ENCODE measurements around the gene CNTFR. TPM values are rescaled to one million over a fixed set of nuclear protein-coding genes. Genes with fewer than 3 reads are reported as not detected.

The CNTFR gene
- total RNA-seq, 4 donors from 2014 or later: 0.47 to 11.6 (median 1.6) TPM

- no peak for TF ChIP-seq POLR2AphosphoS5 (IDR thresholded peaks at IDR 0.05)
- TF ChIP-seq EP300 (IDR thresholded peaks at IDR 0.05): no peak
- no peak for TF ChIP-seq POLR2A (IDR thresholded peaks at IDR 0.05)
- no peak for TF ChIP-seq CTCF (IDR thresholded peaks at IDR 0.05)
- Histone ChIP-seq H3K4me1 (peaks cover 0 to 18% (median 6%) of the 10 kb centered on the region in 3 donors), H3K36me3 (no peaks in the 10 kb centered on the region), H3K4me3 (no peak overlapping the region), H3K9me3 (no peaks in the 10 kb centered on the region), H3K27me3 (no peaks in the 10 kb centered on the region), H3K27ac (no peak overlapping the region)
- WGBS, 2 donors (ENCODE audit: low coverage in 1 of 2): no CpG with 5 or more reads among the region's 11 CpGs
- ATAC-seq: no peak
Measured at GRCh38 chr9:34521406-34522045, 68.0 kb downstream of the CNTFR start.

GRCh38 chr9:34520505-34521385 is 68.8 kb downstream of the CNTFR start:
- 73% methylated on average over 3 of the region's 6 CpGs; no CpG with 5 or more reads in 1 of the 2 donors for WGBS, 2 donors (ENCODE audit: low coverage in 1 of 2)
- Histone ChIP-seq H3K36me3 (no peaks in the 10 kb centered on the region), H3K4me1 (peaks cover 0 to 18% (median 6%) of the 10 kb centered on the region in 3 donors), H3K9me3 (no peaks in the 10 kb centered on the region), H3K27me3 (no peaks in the 10 kb centered on the region), H3K27ac (no peak overlapping the region), H3K4me3 (no peak overlapping the region)
- no peak for ATAC-seq
- TF ChIP-seq POLR2A (IDR thresholded peaks at IDR 0.05) (no peak), POLR2AphosphoS5 (IDR thresholded peaks at IDR 0.05) (no peak), EP300 (IDR thresholded peaks at IDR 0.05) (no peak), CTCF (IDR thresholded peaks at IDR 0.05) (no peak)

GRCh38 chr9:34520096-34520495 is 69.4 kb downstream of the CNTFR start:
- H3K4me3 ChIP-seq: no peak overlapping the region
- H3K27me3 ChIP-seq: no peaks in the 10 kb centered on the region
- no peaks in the 10 kb centered on the region for H3K9me3 ChIP-seq
- H3K36me3 ChIP-seq: no peaks in the 10 kb centered on the region
- TF ChIP-seq POLR2A (IDR thresholded peaks at IDR 0.05): no peak
- peaks cover 0 to 18% (median 6%) of the 10 kb centered on the region in 3 donors for H3K4me1 ChIP-seq
- no peak for ATAC-seq
- WGBS, 2 donors (ENCODE audit: low coverage in 1 of 2): no CpG with 5 or more reads among the region's 6 CpGs
- no peak overlapping the region for H3K27ac ChIP-seq

- Histone ChIP-seq H3K36me3 (no peaks in the 10 kb centered on the region), H3K27ac (no peak overlapping the region), H3K4me3 (no peak overlapping the region), H3K27me3 (no peaks in the 10 kb centered on the region), H3K9me3 (no peaks in the 10 kb centered on the region), H3K4me1 (peaks cover 0 to 18% (median 6%) of the 10 kb centered on the region in 3 donors)
- TF ChIP-seq POLR2A (IDR thresholded peaks at IDR 0.05): no peak
- TF ChIP-seq EP300 (IDR thresholded peaks at IDR 0.05): no peak
- TF ChIP-seq POLR2AphosphoS5 (IDR thresholded peaks at IDR 0.05): no peak
- no peak for TF ChIP-seq CTCF (IDR thresholded peaks at IDR 0.05)
- ATAC-seq: no peak
- WGBS, 2 donors (ENCODE audit: low coverage in 1 of 2): 92 to 100% methylated on average over 1 to 2 of the region's 2 CpGs
Measured at GRCh38 chr9:34519321-34520020, 70.1 kb downstream of the CNTFR start.

GRCh38 chr9:34518896-34519295 is 70.6 kb downstream of the CNTFR start:
- WGBS, 2 donors (ENCODE audit: low coverage in 1 of 2): 95% methylated on average over 2 of the region's 2 CpGs; no CpG with 5 or more reads in 1 of the 2 donors
- Histone ChIP-seq H3K4me3 (no peak overlapping the region), H3K27ac (no peak overlapping the region), H3K9me3 (no peaks in the 10 kb centered on the region), H3K27me3 (no peaks in the 10 kb centered on the region), H3K36me3 (no peaks in the 10 kb centered on the region), H3K4me1 (peaks cover 0 to 18% (median 6%) of the 10 kb centered on the region in 3 donors)
- ATAC-seq: no peak
- TF ChIP-seq EP300 (IDR thresholded peaks at IDR 0.05) (no peak), POLR2AphosphoS5 (IDR thresholded peaks at IDR 0.05) (no peak), CTCF (IDR thresholded peaks at IDR 0.05) (no peak)
